GM23338 (cell line): ENCODE measurements around the gene MYLK4. TPM values are rescaled to one million over a fixed set of nuclear protein-coding genes. Genes with fewer than 3 reads are reported as not detected.

ENCODE experiments used
- ATAC-seq: fragments of 200-7000 bp; cut with Tn5 transposase; 3 replicates; pipeline ENCODE4 v1.9.1; 2020
- DNase-seq: peaks from one replicate; pipeline ENCODE4 v3.0.0-alpha.2; 2015; ENCODE audit warnings: low spot score
- H2AFZ ChIP-seq: fragments of 200-600 bp; sonication (generic); 2 replicates; pipeline ENCODE4 v1.8.0; 2016; ENCODE audit warnings: antibody characterized with exemption, mild to moderate bottlenecking, moderate library complexity
- H3F3A ChIP-seq: fragments of 200-600 bp; sonication (generic); replicated peaks from 2 replicates; pipeline ENCODE4 v1.8.0; 2017; ENCODE audit warnings: antibody characterized with exemption, mixed run types, low read depth
- H3K27ac ChIP-seq: fragments of 200-600 bp; sonication (generic); 2 replicates; pipeline ENCODE4 v1.6.1; 2016; ENCODE audit warnings: low read depth
- H3K27me3 ChIP-seq: fragments of 200-600 bp; sonication (generic); 2 replicates; pipeline ENCODE4 v1.8.0; 2016; ENCODE audit warnings: mild to moderate bottlenecking, mixed run types, moderate library complexity; ENCODE audit not compliant: insufficient read depth
- H3K36me3 ChIP-seq: fragments of 200-600 bp; sonication (generic); 2 replicates; pipeline ENCODE4 v1.8.0; 2016; ENCODE audit warnings: mild to moderate bottlenecking; ENCODE audit not compliant: insufficient read depth
- H3K4me1 ChIP-seq: fragments of 200-600 bp; sonication (generic); 2 replicates; pipeline ENCODE4 v1.8.0; 2016; ENCODE audit warnings: mild to moderate bottlenecking, moderate library complexity; ENCODE audit not compliant: insufficient read depth
- H3K4me2 ChIP-seq: fragments of 200-600 bp; sonication (generic); 2 replicates; pipeline ENCODE4 v1.7.1; 2017; ENCODE audit warnings: mixed run types
- H3K4me3 ChIP-seq: fragments of 200-600 bp; sonication (generic); 2 replicates; pipeline ENCODE4 v1.6.1; 2016; ENCODE audit warnings: mixed run types
- H3K79me2 ChIP-seq: fragments of 200-600 bp; sonication (generic); replicated peaks from 2 replicates; pipeline ENCODE4 v1.8.0; 2017; ENCODE audit warnings: mild to moderate bottlenecking; ENCODE audit not compliant: insufficient read depth
- H3K9me2 ChIP-seq: fragments of 200-600 bp; sonication (generic); 2 replicates; pipeline ENCODE4 v1.8.0; 2017; ENCODE audit not compliant: insufficient read depth
- H4K20me1 ChIP-seq: fragments of 200-600 bp; sonication (generic); replicated peaks from 2 replicates; pipeline ENCODE4 v1.8.0; 2017; ENCODE audit warnings: mild to moderate bottlenecking; ENCODE audit not compliant: insufficient read depth
- H3K27ac Mint-ChIP-seq: 2 replicates; pipeline ENCODE4 v1.8.0; 2020; ENCODE audit warnings: inconsistent platforms, mild to moderate bottlenecking, moderate library complexity, mixed read lengths
- H3K27me3 Mint-ChIP-seq: 3 replicates; pipeline ENCODE4 v1.8.0; 2022; ENCODE audit warnings: low read depth, mild to moderate bottlenecking, moderate library complexity, mixed read lengths, inconsistent platforms; ENCODE audit not compliant: insufficient read depth, poor library complexity
- H3K36me3 Mint-ChIP-seq: 3 replicates; pipeline ENCODE4 v1.8.0; 2021; ENCODE audit warnings: low read depth, mild to moderate bottlenecking, inconsistent platforms, moderate library complexity, mixed read lengths
- H3K4me1 Mint-ChIP-seq: 3 replicates; pipeline ENCODE4 v1.8.0; 2020; ENCODE audit warnings: mild to moderate bottlenecking, inconsistent platforms, mixed read lengths
- H3K4me3 Mint-ChIP-seq: 3 replicates; pipeline ENCODE4 v1.8.0; 2021; ENCODE audit warnings: moderate library complexity, mild to moderate bottlenecking, inconsistent platforms, mixed read lengths
- H3K9me3 Mint-ChIP-seq: 3 replicates; pipeline ENCODE4 v1.8.0; 2020; ENCODE audit warnings: moderate library complexity, mild to moderate bottlenecking, inconsistent platforms, mixed read lengths
- CREB1 ChIP-seq: fragments of 250-450 bp; sonication (Bioruptor Pico); IDR thresholded peaks from 2 replicates; pipeline ENCODE4 v1.5.0; 2020; ENCODE audit warnings: low read depth, mild to moderate bottlenecking, moderate library complexity
- EZH2 ChIP-seq: fragments of 200-600 bp; sonication (generic); IDR thresholded peaks from one replicate; pipeline ENCODE4 v1.8.0; 2017; ENCODE audit warnings: antibody characterized with exemption, mild to moderate bottlenecking, low read depth; ENCODE audit not compliant: unreplicated experiment
- EZH2phosphoT487 ChIP-seq: fragments of 200-600 bp; sonication (generic); IDR thresholded peaks from one replicate; pipeline ENCODE4 v1.8.1; 2018; ENCODE audit warnings: antibody characterized with exemption; ENCODE audit not compliant: unreplicated experiment
- JUNB ChIP-seq: IDR thresholded peaks from one replicate; pipeline ENCODE4 v1.6.1; 2016; ENCODE audit warnings: antibody characterized with exemption; ENCODE audit not compliant: unreplicated experiment
- NANOG ChIP-seq: IDR thresholded peaks from 2 replicates; pipeline ENCODE4 v1.6.1; 2016; ENCODE audit warnings: antibody characterized with exemption, borderline replicate concordance
- POLR2AphosphoS5 ChIP-seq: IDR thresholded peaks from 2 replicates; pipeline ENCODE4 v1.6.1; 2016; ENCODE audit warnings: antibody characterized with exemption, low read depth
- STAT1 ChIP-seq: IDR thresholded peaks from one replicate; pipeline ENCODE4 v1.6.1; 2016; ENCODE audit warnings: antibody characterized with exemption; ENCODE audit not compliant: unreplicated experiment
- ZNF114 ChIP-seq: fragments of 250-450 bp; sonication (Bioruptor Pico); IDR thresholded peaks from 2 replicates; pipeline ENCODE4 v1.5.0; 2020; ENCODE audit warnings: mild to moderate bottlenecking, moderate library complexity
- ZNF331 ChIP-seq: fragments of 250-450 bp; sonication (Bioruptor Pico); IDR thresholded peaks from 2 replicates; pipeline ENCODE4 v1.5.0; 2020; ENCODE audit warnings: low read depth, mild to moderate bottlenecking, moderate library complexity
- polyA plus RNA-seq: library from polyadenylated mRNA; unstranded; fragments of >200 nt; fragmentation: Nextera tagmentation; extraction: Ambion mirVana; gene quantifications from 2 replicates; pipeline ENCODE4 v1.2.1, GENCODE V29; 2016
- total RNA-seq: library from RNA; depleted of rRNA; stranded (reverse); fragments of >200 nt; shearing (Covaris generic); gene quantifications from 2 replicates; pipeline ENCODE4 v1.2.3, GENCODE V29; 2014
- TF ChIP-seq, protein P1 (sequence below): IDR thresholded peaks from one replicate; pipeline ENCODE4 v1.6.1; 2018; ENCODE audit warnings: antibody characterized with exemption; ENCODE audit not compliant: unreplicated experiment
- TF ChIP-seq, protein P2 (sequence below): fragments of 250-450 bp; sonication (Bioruptor Pico); IDR thresholded peaks from 2 replicates; pipeline ENCODE4 v1.5.0; 2020; ENCODE audit warnings: mild to moderate bottlenecking, moderate library complexity
- TF ChIP-seq, protein P3 (sequence below), 2 experiments: fragments of 200-600 bp in 1 of 2; sonication (generic) in 1 of 2; conservative IDR thresholded peaks; 2 replicates each; pipeline versions ENCODE4 v1.5.1 to v1.6.1; 2016 to 2017; ENCODE audit warnings: antibody characterized with exemption in 2 of 2, low read depth in 2 of 2, mild to moderate bottlenecking in 2 of 2, moderate library complexity in 1 of 2
- TF ChIP-seq, protein P4 (sequence below): IDR thresholded peaks from 2 replicates; pipeline ENCODE4 v1.6.1; 2016; ENCODE audit warnings: antibody characterized with exemption

Gene MYLK4
- total and polyA plus RNA-seq, 2 experiments from 2014 or later = 0.03 to 0.17 TPM

DNA sequence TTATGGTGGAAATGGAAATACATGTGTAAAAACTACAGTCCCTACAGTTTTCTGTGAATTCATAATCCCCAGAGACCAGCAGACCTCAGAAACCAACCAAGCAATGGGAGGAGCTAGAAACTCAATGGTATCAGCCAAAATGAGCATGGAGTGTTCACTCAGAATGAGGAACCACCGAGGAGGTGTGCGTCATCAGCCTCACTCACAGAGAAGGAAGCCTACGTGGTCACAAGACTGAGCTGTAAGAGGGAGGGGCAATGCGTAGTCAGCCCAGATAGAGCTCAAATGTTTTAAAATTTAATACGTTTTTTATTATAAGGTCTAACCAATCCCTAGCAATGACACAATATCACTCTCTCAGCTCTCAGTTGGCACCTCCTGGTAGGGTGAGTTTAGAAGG is 17.4 kb downstream of the MYLK4 start:
- Histone ChIP-seq H3K27me3 (no peaks in the 10 kb centered on the region), H3K79me2 (no peaks in the 10 kb centered on the region)

More for the DNA sequence above, 17.4 kb downstream of the MYLK4 start:
- no peaks in the 10 kb centered on the region for H3K9me2 ChIP-seq
- H3K36me3 Mint-ChIP-seq = no peaks in the 10 kb centered on the region
- no peaks in the 10 kb centered on the region for H4K20me1 ChIP-seq
- H3K4me2 ChIP-seq = no peak overlapping the region
- no peak overlapping the region for H2AFZ ChIP-seq
- no peaks in the 10 kb centered on the region for H3K36me3 ChIP-seq
- H3K4me3 ChIP-seq = no peak overlapping the region
- peaks cover 69% of the 10 kb centered on the region for H3K4me1 Mint-ChIP-seq
- H3K4me3 Mint-ChIP-seq = no peak overlapping the region
- no peaks in the 10 kb centered on the region for H3F3A ChIP-seq
- ATAC-seq (no peak), DNase-seq (no peak)
- no peak for TF ChIP-seq ZNF114
- TF ChIP-seq ZNF331 (CRISPR knock-in tag) = no peak
- TF ChIP-seq, protein P1, sequence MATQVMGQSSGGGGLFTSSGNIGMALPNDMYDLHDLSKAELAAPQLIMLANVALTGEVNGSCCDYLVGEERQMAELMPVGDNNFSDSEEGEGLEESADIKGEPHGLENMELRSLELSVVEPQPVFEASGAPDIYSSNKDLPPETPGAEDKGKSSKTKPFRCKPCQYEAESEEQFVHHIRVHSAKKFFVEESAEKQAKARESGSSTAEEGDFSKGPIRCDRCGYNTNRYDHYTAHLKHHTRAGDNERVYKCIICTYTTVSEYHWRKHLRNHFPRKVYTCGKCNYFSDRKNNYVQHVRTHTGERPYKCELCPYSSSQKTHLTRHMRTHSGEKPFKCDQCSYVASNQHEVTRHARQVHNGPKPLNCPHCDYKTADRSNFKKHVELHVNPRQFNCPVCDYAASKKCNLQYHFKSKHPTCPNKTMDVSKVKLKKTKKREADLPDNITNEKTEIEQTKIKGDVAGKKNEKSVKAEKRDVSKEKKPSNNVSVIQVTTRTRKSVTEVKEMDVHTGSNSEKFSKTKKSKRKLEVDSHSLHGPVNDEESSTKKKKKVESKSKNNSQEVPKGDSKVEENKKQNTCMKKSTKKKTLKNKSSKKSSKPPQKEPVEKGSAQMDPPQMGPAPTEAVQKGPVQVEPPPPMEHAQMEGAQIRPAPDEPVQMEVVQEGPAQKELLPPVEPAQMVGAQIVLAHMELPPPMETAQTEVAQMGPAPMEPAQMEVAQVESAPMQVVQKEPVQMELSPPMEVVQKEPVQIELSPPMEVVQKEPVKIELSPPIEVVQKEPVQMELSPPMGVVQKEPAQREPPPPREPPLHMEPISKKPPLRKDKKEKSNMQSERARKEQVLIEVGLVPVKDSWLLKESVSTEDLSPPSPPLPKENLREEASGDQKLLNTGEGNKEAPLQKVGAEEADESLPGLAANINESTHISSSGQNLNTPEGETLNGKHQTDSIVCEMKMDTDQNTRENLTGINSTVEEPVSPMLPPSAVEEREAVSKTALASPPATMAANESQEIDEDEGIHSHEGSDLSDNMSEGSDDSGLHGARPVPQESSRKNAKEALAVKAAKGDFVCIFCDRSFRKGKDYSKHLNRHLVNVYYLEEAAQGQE = no peak
- TF ChIP-seq, protein P2, sequence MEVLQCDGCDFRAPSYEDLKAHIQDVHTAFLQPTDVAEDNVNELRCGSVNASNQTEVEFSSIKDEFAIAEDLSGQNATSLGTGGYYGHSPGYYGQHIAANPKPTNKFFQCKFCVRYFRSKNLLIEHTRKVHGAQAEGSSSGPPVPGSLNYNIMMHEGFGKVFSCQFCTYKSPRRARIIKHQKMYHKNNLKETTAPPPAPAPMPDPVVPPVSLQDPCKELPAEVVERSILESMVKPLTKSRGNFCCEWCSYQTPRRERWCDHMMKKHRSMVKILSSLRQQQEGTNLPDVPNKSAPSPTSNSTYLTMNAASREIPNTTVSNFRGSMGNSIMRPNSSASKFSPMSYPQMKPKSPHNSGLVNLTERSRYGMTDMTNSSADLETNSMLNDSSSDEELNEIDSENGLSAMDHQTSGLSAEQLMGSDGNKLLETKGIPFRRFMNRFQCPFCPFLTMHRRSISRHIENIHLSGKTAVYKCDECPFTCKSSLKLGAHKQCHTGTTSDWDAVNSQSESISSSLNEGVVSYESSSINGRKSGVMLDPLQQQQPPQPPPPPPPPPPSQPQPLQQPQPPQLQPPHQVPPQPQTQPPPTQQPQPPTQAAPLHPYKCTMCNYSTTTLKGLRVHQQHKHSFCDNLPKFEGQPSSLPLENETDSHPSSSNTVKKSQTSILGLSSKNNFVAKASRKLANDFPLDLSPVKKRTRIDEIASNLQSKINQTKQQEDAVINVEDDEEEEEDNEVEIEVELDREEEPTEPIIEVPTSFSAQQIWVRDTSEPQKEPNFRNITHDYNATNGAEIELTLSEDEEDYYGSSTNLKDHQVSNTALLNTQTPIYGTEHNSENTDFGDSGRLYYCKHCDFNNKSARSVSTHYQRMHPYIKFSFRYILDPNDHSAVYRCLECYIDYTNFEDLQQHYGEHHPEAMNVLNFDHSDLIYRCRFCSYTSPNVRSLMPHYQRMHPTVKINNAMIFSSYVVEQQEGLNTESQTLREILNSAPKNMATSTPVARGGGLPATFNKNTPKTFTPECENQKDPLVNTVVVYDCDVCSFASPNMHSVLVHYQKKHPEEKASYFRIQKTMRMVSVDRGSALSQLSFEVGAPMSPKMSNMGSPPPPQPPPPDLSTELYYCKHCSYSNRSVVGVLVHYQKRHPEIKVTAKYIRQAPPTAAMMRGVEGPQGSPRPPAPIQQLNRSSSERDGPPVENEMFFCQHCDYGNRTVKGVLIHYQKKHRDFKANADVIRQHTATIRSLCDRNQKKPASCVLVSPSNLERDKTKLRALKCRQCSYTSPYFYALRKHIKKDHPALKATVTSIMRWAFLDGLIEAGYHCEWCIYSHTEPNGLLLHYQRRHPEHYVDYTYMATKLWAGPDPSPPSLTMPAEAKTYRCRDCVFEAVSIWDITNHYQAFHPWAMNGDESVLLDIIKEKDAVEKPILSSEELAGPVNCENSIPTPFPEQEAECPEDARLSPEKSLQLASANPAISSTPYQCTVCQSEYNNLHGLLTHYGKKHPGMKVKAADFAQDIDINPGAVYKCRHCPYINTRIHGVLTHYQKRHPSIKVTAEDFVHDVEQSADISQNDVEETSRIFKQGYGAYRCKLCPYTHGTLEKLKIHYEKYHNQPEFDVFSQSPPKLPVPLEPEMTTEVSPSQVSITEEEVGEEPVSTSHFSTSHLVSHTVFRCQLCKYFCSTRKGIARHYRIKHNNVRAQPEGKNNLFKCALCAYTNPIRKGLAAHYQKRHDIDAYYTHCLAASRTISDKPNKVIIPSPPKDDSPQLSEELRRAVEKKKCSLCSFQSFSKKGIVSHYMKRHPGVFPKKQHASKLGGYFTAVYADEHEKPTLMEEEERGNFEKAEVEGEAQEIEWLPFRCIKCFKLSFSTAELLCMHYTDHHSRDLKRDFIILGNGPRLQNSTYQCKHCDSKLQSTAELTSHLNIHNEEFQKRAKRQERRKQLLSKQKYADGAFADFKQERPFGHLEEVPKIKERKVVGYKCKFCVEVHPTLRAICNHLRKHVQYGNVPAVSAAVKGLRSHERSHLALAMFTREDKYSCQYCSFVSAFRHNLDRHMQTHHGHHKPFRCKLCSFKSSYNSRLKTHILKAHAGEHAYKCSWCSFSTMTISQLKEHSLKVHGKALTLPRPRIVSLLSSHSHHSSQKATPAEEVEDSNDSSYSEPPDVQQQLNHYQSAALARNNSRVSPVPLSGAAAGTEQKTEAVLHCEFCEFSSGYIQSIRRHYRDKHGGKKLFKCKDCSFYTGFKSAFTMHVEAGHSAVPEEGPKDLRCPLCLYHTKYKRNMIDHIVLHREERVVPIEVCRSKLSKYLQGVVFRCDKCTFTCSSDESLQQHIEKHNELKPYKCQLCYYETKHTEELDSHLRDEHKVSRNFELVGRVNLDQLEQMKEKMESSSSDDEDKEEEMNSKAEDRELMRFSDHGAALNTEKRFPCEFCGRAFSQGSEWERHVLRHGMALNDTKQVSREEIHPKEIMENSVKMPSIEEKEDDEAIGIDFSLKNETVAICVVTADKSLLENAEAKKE (CRISPR knock-in tag) = no peak
- no peak for TF ChIP-seq EZH2phosphoT487
- no peak for TF ChIP-seq NANOG
- TF ChIP-seq, protein P3, sequence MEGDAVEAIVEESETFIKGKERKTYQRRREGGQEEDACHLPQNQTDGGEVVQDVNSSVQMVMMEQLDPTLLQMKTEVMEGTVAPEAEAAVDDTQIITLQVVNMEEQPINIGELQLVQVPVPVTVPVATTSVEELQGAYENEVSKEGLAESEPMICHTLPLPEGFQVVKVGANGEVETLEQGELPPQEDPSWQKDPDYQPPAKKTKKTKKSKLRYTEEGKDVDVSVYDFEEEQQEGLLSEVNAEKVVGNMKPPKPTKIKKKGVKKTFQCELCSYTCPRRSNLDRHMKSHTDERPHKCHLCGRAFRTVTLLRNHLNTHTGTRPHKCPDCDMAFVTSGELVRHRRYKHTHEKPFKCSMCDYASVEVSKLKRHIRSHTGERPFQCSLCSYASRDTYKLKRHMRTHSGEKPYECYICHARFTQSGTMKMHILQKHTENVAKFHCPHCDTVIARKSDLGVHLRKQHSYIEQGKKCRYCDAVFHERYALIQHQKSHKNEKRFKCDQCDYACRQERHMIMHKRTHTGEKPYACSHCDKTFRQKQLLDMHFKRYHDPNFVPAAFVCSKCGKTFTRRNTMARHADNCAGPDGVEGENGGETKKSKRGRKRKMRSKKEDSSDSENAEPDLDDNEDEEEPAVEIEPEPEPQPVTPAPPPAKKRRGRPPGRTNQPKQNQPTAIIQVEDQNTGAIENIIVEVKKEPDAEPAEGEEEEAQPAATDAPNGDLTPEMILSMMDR (conservative IDR thresholded peaks at IDR 0.05; ENCODE audit: low read depth in 2 of 2) = no peak
- no peak for TF ChIP-seq CREB1
- TF ChIP-seq STAT1 = no peak
- no peak for TF ChIP-seq EZH2
- TF ChIP-seq, protein P4, sequence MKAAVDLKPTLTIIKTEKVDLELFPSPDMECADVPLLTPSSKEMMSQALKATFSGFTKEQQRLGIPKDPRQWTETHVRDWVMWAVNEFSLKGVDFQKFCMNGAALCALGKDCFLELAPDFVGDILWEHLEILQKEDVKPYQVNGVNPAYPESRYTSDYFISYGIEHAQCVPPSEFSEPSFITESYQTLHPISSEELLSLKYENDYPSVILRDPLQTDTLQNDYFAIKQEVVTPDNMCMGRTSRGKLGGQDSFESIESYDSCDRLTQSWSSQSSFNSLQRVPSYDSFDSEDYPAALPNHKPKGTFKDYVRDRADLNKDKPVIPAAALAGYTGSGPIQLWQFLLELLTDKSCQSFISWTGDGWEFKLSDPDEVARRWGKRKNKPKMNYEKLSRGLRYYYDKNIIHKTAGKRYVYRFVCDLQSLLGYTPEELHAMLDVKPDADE = no peak
- TF ChIP-seq POLR2AphosphoS5 = no peak
- no peak for TF ChIP-seq JUNB
- H3K27me3 Mint-ChIP-seq = no peaks in the 10 kb centered on the region
- H3K9me3 Mint-ChIP-seq = no peaks in the 10 kb centered on the region
- no peak overlapping the region for H3K27ac ChIP-seq
- peaks cover 34% of the 10 kb centered on the region for H3K4me1 ChIP-seq
- no peak overlapping the region for H3K27ac Mint-ChIP-seq
